ENCODE results near the gene VWA5A.

GRCh38 chr11:124147951-124148350 is 32.7 kb downstream of the VWA5A start:
- TF ChIP-seq CTCF (IDR thresholded peaks at IDR 0.05) (no peak), POLR2A (IDR thresholded peaks at IDR 0.05) (no peak), EP300 (IDR thresholded peaks at IDR 0.05) (no peak), POLR2AphosphoS5 (IDR thresholded peaks at IDR 0.05) (no peak)

Data from upper lobe of left lung (tissue), 4 donors.